GM21515 (cell line): Measurements from ENCODE around the gene PRPF19.
A peak's percentile ranks its signal among the peaks of the same experiment; 100 is the strongest.

Experiments
- ATAC-seq: cut with Tn5 transposase; IDR thresholded peaks from one replicate; pipeline ENCODE4 v1.9.1; 2021; ENCODE audit not compliant: unreplicated experiment

Gene PRPF19

GRCh38 chr11:60924110-60924905, 17.9 kb upstream of the PRPF19 start, which contains the start of gene TMEM132A:
Gene TMEM132A (plus strand): TSS chr11:60924460. CDS start chr11:60924634, 174 bp downstream.
- ATAC-seq: no peak

GRCh38 chr11:60923800-60924109, 17.4 kb upstream of the PRPF19 start:
- ATAC-seq: no peak

- ATAC-seq: no peak
Observed at GRCh38 chr11:60923326-60923725, 16.9 kb upstream of the PRPF19 start.

- ATAC-seq: no peak
Observed at GRCh38 chr11:60922906-60923305, 16.5 kb upstream of the PRPF19 start.

DNA sequence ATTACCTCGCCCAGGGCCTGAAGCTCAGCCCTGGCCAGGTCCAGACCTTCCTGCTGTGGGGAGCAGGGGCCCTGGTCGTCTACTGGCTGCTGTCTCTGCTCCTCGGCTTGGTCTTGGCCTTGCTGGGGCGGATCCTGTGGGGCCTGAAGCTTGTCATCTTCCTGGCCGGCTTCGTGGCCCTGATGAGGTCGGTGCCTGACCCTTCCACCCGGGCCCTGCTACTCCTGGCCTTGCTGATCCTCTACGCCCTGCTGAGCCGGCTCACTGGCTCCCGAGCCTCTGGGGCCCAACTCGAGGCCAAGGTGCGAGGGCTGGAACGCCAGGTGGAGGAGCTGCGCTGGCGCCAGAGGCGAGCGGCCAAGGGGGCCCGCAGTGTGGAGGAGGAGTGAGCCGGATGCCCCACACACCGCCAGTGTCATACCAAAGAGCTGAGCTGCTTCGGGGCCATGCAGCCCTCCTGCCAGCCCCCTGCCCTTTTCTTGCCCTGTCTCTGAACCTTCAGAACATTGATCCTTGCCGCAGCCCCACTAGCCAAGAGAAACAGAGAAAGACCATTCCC, 15.5 kb upstream of the PRPF19 start:
- ATAC-seq: no peak

- ATAC-seq: no peak
Observed at GRCh38 chr11:60921259-60921658, 14.9 kb upstream of the PRPF19 start.

DNA sequence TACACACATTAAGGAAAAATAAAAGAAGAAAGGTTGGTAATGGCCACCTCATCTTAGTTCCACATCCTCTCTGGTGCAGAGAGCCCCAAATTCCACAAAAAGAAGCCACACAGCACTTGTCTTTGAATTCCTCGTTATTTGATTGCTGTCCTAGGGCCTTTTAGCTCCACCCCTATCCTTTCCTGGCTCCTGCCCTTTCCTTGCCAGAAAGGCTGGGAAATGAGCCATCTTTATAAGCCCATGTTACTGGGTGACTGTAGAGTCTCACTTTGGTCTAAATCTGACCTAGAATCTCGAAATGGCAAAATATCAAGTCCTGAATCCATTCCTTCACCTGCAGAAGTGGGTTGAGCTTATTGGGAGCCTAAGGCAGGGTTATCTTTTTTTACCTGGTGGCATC, 13.6 kb upstream of the PRPF19 start:
- ATAC-seq: no peak

- ATAC-seq: no peak
Observed at GRCh38 chr11:60919320-60919719, 12.9 kb upstream of the PRPF19 start.

- ATAC-seq: no peak
Observed at GRCh38 chr11:60918939-60919265, 12.5 kb upstream of the PRPF19 start.

- no peak for ATAC-seq
Observed at GRCh38 chr11:60918251-60918938, 12.0 kb upstream of the PRPF19 start.

DNA sequence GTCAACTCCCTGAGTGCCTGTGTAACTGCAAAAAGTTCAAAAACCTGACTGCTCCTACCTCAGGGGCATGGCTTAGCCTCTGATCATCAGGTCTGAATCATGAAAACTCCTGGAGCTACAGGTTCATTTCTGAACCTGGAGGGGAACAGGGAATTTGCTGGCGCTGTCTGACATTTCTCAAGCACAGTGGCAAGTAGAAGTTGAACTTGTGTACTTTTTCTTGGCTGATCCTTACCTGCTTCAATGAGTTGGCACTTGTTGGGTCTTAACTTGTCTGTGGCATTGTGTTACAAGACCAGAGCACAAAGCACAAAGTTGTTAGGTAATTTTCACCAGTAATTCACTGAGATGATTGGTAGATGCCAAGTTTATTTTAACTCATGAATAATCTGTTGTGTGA, 10.9 kb upstream of the PRPF19 start:
- no peak for ATAC-seq

DNA sequence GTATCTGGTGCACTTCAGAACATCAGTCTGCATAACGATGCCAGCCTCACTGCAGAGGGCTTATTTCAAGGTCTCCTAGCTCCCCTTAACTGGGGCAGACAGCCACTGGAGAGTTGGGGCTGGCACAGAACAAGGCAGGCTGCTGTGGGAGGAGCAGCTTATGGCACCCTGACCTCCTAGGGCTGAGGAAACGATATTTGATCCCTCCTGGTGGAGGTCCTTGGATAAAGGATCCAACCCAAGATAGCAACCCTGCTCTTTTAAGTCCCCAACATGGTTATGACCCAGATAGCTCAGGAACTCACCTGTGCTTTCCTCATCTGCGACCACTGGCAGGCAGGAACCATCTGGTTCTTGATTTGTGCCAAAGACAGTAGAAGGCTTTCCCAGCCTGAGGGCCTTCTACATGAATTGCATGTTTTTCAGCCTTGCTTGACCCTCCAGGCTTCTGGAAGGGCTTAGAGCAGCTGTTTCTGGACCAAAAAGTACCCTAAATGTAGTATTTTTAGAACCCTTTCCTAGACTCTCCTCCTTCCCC, 10.4 kb upstream of the PRPF19 start:
- ATAC-seq: no peak

GRCh38 chr11:60915248-60915914, 9.0 kb upstream of the PRPF19 start:
- peak; percentile 41 for ATAC-seq

DNA sequence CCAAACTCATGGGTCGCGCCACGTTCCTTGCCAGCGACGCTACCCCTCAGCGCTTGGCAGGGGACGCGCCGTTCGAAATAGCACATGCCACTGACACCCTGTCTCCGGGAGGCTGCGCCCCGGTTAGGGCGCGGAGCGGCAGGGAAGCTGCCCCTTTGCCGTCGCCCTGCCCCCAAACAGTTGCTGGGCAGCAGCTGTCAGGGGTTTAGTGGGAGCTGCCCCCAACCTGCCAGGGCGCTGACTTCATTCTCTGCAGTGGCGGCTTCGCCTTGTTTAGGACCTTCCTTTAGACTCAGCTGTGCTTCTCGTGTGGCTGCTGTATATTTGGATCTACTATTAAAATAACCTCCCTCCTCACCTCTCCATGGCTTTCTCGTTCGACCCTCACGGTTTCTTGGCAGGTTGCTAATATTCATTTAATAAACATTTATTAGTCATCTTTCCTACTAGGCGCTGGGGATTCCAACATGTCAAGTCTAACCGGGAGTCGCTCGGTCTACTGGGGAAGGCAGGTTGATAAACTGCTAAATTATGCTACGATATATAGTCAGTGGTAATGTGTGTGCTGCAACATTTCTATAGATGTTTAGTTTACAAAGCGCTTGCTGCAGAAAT, 8.4 kb upstream of the PRPF19 start:
- ATAC-seq: no peak

DNA sequence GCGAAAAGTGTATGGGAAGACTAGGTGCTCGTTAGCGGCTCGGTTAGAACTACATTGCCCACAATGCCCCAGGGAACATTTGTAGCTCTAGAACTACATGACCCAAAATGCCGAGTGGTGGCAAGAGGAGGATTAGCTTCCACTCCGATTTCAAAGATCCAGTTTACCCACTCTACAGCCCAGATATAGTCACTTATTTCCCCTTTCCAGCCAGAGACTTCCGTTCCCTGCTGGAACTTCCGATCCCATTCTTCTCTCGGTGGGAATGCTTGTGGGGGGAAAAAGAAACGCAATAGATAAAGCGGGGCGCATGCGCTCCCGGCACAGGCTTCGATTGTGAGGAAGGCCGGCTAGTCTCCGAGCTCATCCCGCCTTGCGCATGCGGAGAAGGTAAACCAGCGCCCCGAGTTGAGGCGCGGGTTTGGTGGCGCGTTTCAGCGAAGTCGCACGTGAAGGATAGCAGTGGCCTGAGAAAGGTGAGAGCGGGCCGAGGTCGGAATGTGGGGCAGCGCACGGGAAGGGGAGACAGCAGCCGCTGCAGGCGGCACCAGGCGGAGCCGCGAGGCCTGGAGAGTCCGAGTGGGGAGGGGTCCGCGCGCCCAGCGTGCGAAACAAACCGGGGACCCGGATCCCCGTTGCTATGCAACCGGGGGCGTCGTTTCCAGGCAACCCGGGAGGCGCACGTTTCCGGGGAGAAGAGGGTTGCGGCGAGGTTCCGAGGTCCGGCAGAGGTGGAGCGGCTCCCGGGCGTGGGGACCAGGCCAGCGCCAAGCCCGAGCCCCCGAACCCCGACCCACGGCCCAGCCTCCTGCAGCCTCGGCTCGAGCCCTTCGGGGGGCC, 7.6 kb upstream of the PRPF19 start, which contains the start of gene TMEM109:
TSS of gene TMEM109 (plus strand) at position 366 of the 840 bp plus-strand sequence. CDS start 5,536 bp downstream, outside the sequence.
- peak; percentile 40 for ATAC-seq

DNA sequence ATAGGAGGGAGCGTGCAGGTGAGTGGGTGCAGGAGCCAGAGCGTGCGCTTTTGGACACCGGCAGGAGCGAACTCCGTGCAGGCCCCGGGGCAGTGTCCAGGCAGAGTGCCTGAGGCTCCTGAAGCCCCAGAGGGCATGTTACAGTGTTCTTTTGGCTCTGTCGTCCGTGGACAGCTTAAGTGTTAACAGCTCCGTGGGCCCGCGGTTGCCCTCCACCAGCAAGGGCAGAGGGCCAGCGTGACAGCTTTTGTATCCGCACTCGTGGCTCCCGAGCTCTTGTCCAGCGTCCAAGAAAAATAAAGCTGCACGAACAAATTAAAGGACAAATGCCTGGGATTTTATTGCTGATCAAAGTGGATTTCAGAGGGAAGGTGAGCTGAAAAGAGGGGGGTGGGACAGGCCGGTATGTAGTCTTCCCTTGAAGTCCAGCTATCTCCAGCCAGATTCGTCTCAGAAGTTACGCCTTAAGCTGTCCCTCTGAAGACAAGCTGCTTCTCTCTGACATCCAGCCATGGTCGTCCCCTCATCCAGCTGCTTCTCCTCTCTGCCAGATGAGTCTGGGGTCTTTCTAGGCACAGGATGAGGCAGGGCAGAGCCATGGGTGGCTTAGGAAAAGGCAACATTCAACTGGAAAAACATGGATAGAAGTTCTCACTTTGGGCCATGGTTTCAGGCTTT, 6.6 kb upstream of the PRPF19 start:
- ATAC-seq: no peak

- no peak for ATAC-seq
Observed at GRCh38 chr11:60912223-60912850, 6.0 kb upstream of the PRPF19 start.

DNA sequence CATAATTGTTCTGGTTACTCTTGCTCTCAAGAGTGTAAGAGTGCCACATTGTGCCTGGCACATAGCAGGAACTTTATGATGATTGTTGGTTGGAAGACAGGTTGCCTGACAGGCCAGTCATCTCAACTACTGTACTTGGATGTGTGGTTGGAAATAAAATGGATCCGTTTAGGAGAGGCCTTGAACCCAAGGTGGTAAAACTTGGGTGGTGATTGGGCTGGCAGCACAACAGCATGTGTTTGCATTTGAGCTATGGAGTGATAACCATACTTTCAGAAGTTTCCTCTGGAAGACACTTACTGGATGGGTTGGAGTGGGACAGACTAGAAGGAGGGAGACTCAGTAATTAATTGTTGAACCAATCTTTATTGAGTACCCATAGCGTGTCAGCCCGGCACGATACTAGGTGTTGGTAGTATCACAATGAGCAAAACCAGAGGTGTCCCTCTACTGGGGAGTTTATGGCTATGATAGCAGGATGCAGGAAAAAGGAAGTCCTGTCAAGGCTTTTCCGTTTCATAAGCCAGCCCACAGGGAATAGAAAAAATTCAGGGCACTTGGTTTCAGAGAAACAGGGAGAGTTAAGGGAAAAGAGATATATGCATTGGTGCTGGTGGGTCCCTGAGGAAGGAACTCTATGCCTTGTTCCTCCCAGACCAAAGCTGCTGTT, 4.5 kb upstream of the PRPF19 start:
- no peak for ATAC-seq

DNA sequence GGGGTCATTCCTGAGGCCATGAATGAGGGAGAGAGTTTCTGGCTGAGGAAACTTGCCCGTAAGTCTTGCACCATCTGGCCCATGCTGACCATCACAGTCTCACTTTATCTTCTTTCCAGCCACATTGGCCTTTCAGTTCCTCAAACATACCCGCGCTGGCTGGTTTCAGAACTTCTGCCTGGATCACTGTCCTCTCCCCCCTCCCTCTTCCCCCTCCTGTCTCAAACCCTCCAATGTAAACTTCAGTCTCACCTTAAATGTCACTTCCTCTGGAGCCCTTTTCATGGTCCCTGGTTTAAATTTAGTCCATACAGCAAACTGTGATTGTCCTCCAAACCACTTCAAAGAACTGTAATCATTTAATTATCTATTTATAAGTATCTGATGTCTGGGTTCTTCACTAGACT, 3.9 kb upstream of the PRPF19 start:
- ATAC-seq: peak; percentile 29
